Measurements from ENCODE around the gene TPPP2. TPM values are rescaled to one million over a fixed set of nuclear protein-coding genes. Genes with fewer than 3 reads are reported as not detected.

Gene TPPP2
- total and polyA plus RNA-seq, 2 experiments from 2014 or later, result not detected

DNA sequence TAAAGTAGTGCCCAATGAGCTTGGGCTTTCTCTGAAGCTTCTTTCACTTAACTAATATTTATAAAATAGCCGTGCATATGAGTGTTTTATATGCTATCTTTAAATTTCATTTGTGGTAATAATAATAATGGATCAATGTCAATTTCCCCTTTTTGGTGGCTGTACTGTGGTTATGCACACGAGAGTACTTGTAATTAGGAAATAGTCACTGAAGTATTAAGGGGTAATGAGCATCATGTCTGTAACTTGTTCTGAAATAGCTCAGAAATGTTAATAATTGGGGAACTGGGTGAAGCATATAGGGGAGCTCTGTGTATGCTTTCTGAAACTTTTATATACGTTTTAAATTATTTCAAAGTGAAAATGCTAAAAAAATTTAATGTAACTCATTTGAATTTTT lies 20.6 kb downstream of the TPPP2 start:
- no peak overlapping the region for H3K4me3 ChIP-seq
- peaks cover 6% of the 10 kb centered on the region; the same call in 2 of the 3 replicates for H3K4me1 Mint-ChIP-seq
- no peaks in the 10 kb centered on the region; the same call in 1 of the 2 replicates for H3K9me2 ChIP-seq (ENCODE audit: insufficient read depth)
- no peak overlapping the region for H3K27ac Mint-ChIP-seq
- ATAC-seq (no peak), DNase-seq (ENCODE audit: low spot score) (no peak)
- H3K27me3 Mint-ChIP-seq (ENCODE audit: insufficient read depth, low read depth, poor library complexity), result peaks cover 2% of the 10 kb centered on the region
- H3K79me2 ChIP-seq (replicated peaks; ENCODE audit: insufficient read depth), result no peaks in the 10 kb centered on the region
- H3K36me3 Mint-ChIP-seq (ENCODE audit: low read depth), result no peaks in the 10 kb centered on the region
- TF ChIP-seq EZH2phosphoT487 (IDR thresholded peaks at IDR 0.05; ENCODE audit: unreplicated experiment), result no peak
- no peak for TF ChIP-seq ETS1 (IDR thresholded peaks at IDR 0.05)
- no peak for TF ChIP-seq ZNF114 (CRISPR knock-in tag; IDR thresholded peaks at IDR 0.05)
- TF ChIP-seq JUNB (IDR thresholded peaks at IDR 0.05; ENCODE audit: unreplicated experiment), result no peak
- no peak for TF ChIP-seq CTCF (conservative IDR thresholded peaks at IDR 0.05; ENCODE audit: low read depth in 2 of 2)
- TF ChIP-seq POLR2AphosphoS5 (IDR thresholded peaks at IDR 0.05; ENCODE audit: low read depth), result no peak
- no peak for TF ChIP-seq STAT1 (IDR thresholded peaks at IDR 0.05; ENCODE audit: unreplicated experiment)
- no peak for TF ChIP-seq CREB1 (CRISPR knock-in tag; IDR thresholded peaks at IDR 0.05; ENCODE audit: low read depth)
- TF ChIP-seq ZNF462 (CRISPR knock-in tag; IDR thresholded peaks at IDR 0.05), result no peak
- no peak for TF ChIP-seq ZNF331 (CRISPR knock-in tag; IDR thresholded peaks at IDR 0.05; ENCODE audit: low read depth)
- TF ChIP-seq, protein P1, sequence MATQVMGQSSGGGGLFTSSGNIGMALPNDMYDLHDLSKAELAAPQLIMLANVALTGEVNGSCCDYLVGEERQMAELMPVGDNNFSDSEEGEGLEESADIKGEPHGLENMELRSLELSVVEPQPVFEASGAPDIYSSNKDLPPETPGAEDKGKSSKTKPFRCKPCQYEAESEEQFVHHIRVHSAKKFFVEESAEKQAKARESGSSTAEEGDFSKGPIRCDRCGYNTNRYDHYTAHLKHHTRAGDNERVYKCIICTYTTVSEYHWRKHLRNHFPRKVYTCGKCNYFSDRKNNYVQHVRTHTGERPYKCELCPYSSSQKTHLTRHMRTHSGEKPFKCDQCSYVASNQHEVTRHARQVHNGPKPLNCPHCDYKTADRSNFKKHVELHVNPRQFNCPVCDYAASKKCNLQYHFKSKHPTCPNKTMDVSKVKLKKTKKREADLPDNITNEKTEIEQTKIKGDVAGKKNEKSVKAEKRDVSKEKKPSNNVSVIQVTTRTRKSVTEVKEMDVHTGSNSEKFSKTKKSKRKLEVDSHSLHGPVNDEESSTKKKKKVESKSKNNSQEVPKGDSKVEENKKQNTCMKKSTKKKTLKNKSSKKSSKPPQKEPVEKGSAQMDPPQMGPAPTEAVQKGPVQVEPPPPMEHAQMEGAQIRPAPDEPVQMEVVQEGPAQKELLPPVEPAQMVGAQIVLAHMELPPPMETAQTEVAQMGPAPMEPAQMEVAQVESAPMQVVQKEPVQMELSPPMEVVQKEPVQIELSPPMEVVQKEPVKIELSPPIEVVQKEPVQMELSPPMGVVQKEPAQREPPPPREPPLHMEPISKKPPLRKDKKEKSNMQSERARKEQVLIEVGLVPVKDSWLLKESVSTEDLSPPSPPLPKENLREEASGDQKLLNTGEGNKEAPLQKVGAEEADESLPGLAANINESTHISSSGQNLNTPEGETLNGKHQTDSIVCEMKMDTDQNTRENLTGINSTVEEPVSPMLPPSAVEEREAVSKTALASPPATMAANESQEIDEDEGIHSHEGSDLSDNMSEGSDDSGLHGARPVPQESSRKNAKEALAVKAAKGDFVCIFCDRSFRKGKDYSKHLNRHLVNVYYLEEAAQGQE (IDR thresholded peaks at IDR 0.05; ENCODE audit: unreplicated experiment), result no peak
- no peak for TF ChIP-seq EZH2 (IDR thresholded peaks at IDR 0.05; ENCODE audit: low read depth, unreplicated experiment)
- TF ChIP-seq NANOG (IDR thresholded peaks at IDR 0.05; ENCODE audit: borderline replicate concordance), result no peak
- no peaks in the 10 kb centered on the region for H3F3A ChIP-seq (replicated peaks; ENCODE audit: low read depth)
- no peak overlapping the region for H3K27ac ChIP-seq (ENCODE audit: low read depth)
- H3K4me3 Mint-ChIP-seq, result no peak overlapping the region
- no peaks in the 10 kb centered on the region for H4K20me1 ChIP-seq (replicated peaks; ENCODE audit: insufficient read depth)
- H3K36me3 ChIP-seq (ENCODE audit: insufficient read depth), result no peaks in the 10 kb centered on the region
- no peak overlapping the region for H3K4me2 ChIP-seq
- no peaks in the 10 kb centered on the region for H3K9me3 Mint-ChIP-seq
- peaks cover 4% of the 10 kb centered on the region; the same call in 1 of the 2 replicates for H3K4me1 ChIP-seq (ENCODE audit: insufficient read depth)
- H3K27me3 ChIP-seq (ENCODE audit: insufficient read depth), result no peaks in the 10 kb centered on the region
- H2AFZ ChIP-seq, result no peak overlapping the region
